Measurements from ENCODE around the gene INTS11. TPM values are rescaled to one million over a fixed set of nuclear protein-coding genes. Genes with fewer than 3 reads are reported as not detected.

INTS11 gene
- total RNA-seq, 1 experiment from 2014 or later = 139 TPM

DNA sequence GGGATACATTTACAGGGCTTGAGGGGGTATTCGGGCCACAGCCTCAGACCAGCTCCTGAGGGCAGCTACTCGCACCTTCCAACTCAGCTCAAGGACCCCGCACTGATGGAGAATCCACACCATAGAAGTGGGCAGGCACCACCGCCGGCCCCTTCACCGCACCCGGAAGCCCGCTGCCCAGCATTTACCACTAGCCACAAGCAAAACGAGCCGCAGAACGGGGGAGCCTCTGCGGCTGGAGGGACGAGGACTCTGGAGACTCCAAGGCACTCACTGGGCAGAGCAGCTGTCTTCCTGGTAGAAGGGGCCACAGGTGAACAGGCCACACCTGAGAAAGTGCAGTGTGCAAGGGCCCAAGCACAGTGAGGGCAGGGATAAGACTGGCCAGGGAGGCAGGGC lies 56.2 kb downstream of the INTS11 start:
- peaks cover 2% of the 10 kb centered on the region for H4K20me1 ChIP-seq (ENCODE audit: control insufficient read depth, insufficient read depth, insufficient read length)

More for the DNA sequence above, 56.2 kb downstream of the INTS11 start:
- no CpG with 5 or more reads among the region's 13 CpGs for WGBS (ENCODE audit: extremely low coverage, insufficient read length, low lambda C conversion rate)
- no peaks in the 10 kb centered on the region for H3K27me3 Mint-ChIP-seq (ENCODE audit: low read depth)
- H4K8ac ChIP-seq (replicated peaks; ENCODE audit: insufficient read length, low read depth, low read length) = no peak overlapping the region
- no peak overlapping the region for H2BK120ac ChIP-seq (ENCODE audit: low read depth, low read length, poor library complexity, severe bottlenecking)
- no peak overlapping the region for H2BK20ac ChIP-seq (ENCODE audit: low read depth, low read length, poor library complexity, severe bottlenecking)
- H3K79me1 ChIP-seq (ENCODE audit: insufficient read depth, low read depth, low read length, poor library complexity, severe bottlenecking) = peaks cover 21% of the 10 kb centered on the region
- no peaks in the 10 kb centered on the region for H3K27me3 ChIP-seq (ENCODE audit: insufficient read depth, low read length)
- peaks cover 35 to 58% (median 58%) of the 10 kb centered on the region in 3 experiments; a peak in 6 of 7 replicates for H3K36me3 Mint-ChIP-seq (ENCODE audit: insufficient read depth in 1 of 3, low read depth in 3 of 3)
- no peaks in the 10 kb centered on the region for H3K9me3 ChIP-seq (ENCODE audit: control insufficient read depth, low read depth, low read length)
- no peak overlapping the region for H2AK5ac ChIP-seq (ENCODE audit: insufficient read length, low read length)
- no peak overlapping the region for H4K91ac ChIP-seq (ENCODE audit: insufficient read length, low read depth, low read length)
- H3K18ac ChIP-seq (ENCODE audit: insufficient read length, low read depth, low read length) = no peak overlapping the region
- H2BK5ac ChIP-seq (ENCODE audit: insufficient read length, low read length) = no peak overlapping the region
- H3K9me3 Mint-ChIP-seq = no peaks in the 10 kb centered on the region; a peak in 1 of 5 replicates
- peaks cover 8% of the 10 kb centered on the region for H3K23me2 ChIP-seq (ENCODE audit: insufficient read length, low read depth, low read length, poor library complexity, severe bottlenecking)
- H3K4me2 ChIP-seq (ENCODE audit: insufficient read depth, insufficient read length, low read length) = no peak overlapping the region
- no peak overlapping the region for H3T11ph ChIP-seq (ENCODE audit: low read length)
- H3K27ac ChIP-seq (ENCODE audit: insufficient read length, low read depth, low read length) = no peak overlapping the region
- no peak overlapping the region for H2AFZ ChIP-seq (ENCODE audit: low read length)
- H2BK15ac ChIP-seq (ENCODE audit: low read depth, low read length) = no peak overlapping the region
- peaks cover 24 to 28% of the 10 kb centered on the region in 2 experiments for H3K4me1 Mint-ChIP-seq
- no peak overlapping the region for H3K4me3 Mint-ChIP-seq
- no peak for DNase-seq
- H3K56ac ChIP-seq (ENCODE audit: insufficient read length, low read depth, low read length) = no peak overlapping the region
- H3K9ac ChIP-seq (ENCODE audit: extremely low read depth, insufficient read length, low read length) = no peak overlapping the region
- no peak overlapping the region for H3K4ac ChIP-seq (ENCODE audit: low read depth, low read length)
- H3K79me2 ChIP-seq (ENCODE audit: insufficient read depth, low read length) = peaks cover 25% of the 10 kb centered on the region; the same call in 1 of the 2 replicates
- H3K23ac ChIP-seq (ENCODE audit: insufficient read length, low read depth, low read length) = no peak overlapping the region
- peaks cover 5% of the 10 kb centered on the region; the same call in 1 of the 2 replicates for H3K4me1 ChIP-seq (ENCODE audit: insufficient read depth, low read length)
- no peak overlapping the region for H2BK12ac ChIP-seq (ENCODE audit: insufficient read length, low read depth, low read length)
- TF ChIP-seq, protein P1, sequence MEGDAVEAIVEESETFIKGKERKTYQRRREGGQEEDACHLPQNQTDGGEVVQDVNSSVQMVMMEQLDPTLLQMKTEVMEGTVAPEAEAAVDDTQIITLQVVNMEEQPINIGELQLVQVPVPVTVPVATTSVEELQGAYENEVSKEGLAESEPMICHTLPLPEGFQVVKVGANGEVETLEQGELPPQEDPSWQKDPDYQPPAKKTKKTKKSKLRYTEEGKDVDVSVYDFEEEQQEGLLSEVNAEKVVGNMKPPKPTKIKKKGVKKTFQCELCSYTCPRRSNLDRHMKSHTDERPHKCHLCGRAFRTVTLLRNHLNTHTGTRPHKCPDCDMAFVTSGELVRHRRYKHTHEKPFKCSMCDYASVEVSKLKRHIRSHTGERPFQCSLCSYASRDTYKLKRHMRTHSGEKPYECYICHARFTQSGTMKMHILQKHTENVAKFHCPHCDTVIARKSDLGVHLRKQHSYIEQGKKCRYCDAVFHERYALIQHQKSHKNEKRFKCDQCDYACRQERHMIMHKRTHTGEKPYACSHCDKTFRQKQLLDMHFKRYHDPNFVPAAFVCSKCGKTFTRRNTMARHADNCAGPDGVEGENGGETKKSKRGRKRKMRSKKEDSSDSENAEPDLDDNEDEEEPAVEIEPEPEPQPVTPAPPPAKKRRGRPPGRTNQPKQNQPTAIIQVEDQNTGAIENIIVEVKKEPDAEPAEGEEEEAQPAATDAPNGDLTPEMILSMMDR (conservative IDR thresholded peaks at IDR 0.05) = no peak
- H4K5ac ChIP-seq (ENCODE audit: insufficient read length, low read depth, low read length) = no peak overlapping the region
- no peak overlapping the region for H3K27ac Mint-ChIP-seq
- H3K14ac ChIP-seq (ENCODE audit: insufficient read depth, low read length) = no peak overlapping the region
